Renal cortex interstitium (tissue), 11 donors: ENCODE data around the gene GRSF1. TPM values are rescaled to one million over a fixed set of nuclear protein-coding genes. Genes with fewer than 3 reads are reported as not detected.
"Not testable (repeated sequence)": the region's sequence is repeated elsewhere in the genome, so short reads cannot be mapped to it uniquely, and the experiment has no call there.

Experiments
- DNase-seq, 11 donors: peaks; one replicate each; pipeline ENCODE4 v3.0.0-alpha.2; 2013; ENCODE audit warnings: low read depth in 9 of 11, low spot score in 4 of 11; ENCODE audit errors: extremely low read depth in 1 of 11
- polyA plus RNA-seq, 3 donors: library from polyadenylated mRNA; unstranded; fragments of 120-200 nt; gene quantifications; one replicate each; pipeline ENCODE4 v1.2.1, GENCODE V29; 2013; ENCODE audit not compliant: insufficient read length in 3 of 3

GRSF1 gene
- polyA plus RNA-seq, 3 donors, result 119 to 146 (median 128) TPM

DNA sequence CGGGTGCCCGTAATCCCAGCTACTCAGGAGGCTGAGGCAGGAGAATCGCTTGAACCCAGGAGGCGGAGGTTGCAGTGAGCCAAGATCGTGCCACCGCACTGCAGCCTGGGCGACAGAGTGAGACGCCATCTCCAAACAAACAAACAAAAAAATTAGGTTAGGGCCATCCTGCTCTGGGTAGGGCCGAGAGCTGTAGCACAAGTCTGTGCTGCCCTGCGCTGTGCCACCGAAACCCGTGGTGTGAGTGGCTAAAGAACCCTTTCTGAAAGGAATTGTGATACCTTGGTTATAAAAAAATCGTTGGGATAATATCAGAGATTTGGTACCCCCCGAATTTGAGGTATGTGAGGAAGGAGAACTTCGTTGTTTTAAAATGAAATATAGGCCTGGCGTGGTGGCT lies 941 bp upstream of the GRSF1 start:
- not testable (repeated sequence) for DNase-seq

DNA sequence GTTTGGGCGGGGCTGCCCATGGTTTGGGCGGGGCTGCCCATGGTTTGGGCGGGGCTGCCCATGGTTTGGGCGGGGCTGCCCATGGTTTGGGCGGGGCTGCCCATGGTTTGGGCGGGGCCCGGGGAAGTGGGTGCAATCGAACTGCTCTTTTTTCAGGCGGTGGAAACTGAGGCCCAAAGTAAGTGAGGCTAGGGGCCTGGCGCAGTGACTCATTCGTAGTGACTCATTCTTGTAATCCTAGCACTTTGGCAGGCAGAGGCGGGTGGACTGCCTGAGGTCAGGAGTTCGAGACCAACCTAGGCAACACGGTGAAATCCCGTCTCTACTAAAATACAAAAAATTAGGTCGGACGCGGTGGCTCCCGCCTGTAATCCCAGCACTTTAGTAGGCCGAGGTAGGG lies 447 bp upstream of the GRSF1 start:
- not testable (repeated sequence) for DNase-seq

DNA sequence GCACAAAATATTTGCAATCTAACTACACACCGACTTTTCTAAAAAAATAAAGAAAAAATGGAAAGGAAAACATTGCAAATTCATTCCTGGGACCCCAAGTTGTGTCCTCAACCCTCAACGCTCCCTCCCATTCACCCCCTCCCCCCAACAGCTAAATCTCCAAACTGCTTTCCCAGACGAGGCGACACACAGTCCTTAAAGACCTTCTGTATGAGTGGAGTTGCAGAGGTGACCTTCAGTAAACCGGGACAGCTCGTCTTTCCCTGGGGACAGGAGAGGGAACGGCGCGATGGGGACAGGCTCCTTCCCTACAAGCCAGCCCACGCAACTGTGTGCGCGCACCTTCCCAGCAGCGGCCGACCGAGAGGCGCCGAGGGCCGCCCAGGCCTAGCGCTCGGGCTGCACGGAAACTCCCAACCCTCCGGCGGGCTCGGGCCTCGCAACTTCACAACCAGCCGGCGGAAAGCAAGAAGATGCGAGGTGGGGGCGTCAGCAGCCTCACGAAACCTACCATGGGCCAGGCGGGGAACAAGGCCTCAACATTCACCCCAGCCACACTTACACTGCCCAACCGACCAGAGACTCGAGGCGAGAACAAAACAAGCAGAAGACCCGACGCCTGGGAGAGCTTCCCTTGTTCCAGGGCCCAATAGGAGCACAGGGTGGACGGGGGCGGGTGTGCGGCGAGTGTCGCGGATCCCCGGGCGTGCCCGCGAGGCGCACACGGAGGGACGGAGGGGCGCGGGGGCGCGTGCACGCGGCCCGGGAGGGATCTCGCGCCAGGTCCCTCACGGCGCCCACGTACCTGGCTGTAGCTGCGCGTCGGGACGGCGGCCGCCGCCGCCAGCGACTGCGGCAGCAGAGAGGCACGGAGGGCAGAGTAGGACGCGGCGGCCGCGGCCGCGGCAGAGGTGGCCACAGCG lies 763 bp downstream of the GRSF1 start:
- DNase-seq, result peak in 10 of 11 donors; percentile 37 to 71 (median 56)

DNA sequence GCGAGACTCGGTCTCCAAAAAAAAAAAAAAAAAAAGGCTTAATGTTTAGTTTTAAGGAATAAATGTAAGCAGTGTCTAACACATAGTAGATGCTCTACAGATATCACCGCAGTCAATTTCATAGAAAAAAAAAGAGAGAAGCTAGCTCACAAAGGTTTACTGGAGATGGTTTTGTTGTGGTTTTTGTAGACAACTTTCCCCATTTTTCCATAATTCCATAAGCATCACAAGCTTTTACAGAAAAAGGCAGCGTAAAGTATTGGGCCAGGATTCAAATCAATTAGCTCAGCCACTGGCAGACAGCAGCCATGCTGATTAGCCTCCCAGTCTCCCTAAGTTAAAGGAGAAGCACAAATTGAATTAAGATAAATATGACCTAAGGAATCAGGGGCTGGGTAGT lies 1.5 kb downstream of the GRSF1 start:
- DNase-seq, result no peak

DNA sequence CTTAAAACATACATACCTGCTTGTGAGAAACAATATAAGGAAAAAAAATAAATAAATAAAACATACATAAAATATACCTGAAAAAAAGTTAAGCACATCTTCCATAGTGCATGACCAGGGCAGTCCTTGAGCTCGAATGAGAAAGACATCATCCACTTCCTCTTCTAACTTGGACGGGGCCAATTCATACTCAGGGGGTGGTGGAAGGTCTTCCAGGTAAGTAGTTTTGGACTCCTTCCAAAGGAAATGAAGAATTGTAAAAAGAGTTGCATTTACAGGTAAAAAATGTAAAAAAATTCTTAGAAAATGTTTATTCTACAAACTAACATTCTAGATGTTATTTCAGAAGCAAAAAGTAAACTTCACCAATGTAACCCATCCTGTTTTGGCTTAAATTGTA lies 3.6 kb downstream of the GRSF1 start:
- DNase-seq, result no peak

DNA sequence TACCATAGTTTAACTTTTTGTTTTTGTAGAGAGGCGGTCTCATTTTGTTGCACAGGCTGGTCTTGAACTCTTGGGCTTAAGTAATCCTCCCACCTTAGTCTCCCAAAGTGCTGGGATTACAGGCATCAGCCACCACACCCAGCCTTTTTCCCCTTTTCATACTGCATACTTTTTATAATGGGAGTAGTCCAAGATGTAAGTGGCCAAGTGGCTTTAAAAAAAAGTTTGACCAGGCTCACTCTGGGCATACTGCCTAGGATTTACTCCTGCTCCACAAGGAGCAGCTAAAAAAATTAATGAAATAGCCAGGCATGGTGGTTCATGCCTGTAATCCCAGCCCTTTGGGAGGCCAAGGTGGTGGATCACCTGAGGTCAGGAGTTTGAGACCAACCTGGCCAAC lies 6.0 kb downstream of the GRSF1 start:
- no peak for DNase-seq

DNA sequence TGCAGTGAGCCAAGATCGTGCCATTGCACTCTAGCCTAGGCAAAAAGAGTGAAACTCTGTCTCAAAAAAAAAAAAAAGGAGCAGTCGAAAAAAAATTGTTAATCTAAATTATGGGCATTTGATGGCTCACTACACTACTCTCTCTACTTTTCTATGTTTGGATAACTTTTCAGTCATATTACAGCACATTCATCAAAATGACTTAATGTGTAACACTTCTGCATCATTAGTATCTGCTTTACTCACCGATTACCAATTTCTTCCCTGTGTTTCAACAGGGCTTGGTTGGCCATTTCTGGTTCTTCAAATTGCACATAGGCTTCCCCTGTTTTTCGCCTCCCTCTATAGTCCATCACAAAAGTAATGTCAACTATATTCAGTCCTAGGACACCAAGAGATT lies 8.4 kb downstream of the GRSF1 start:
- no peak for DNase-seq

DNA sequence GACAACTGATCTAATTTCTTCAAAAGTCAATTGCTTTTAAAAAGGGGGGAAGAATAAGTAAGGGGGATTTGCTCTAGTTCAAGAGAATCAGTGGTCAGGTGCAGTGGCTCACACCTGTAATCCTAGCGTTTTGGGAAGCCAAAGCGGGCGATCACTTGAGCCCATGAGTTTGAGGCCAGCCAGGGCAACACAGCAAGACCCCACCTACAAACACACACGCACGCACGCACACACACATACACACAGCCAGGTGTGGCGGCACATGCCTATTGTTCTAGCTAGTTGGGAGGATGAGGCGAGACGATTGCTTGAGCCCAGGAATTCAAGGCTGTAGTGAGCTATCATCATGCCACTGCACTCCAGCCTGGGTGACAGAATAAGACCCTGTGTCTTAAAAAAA lies 9.6 kb downstream of the GRSF1 start:
- no peak for DNase-seq

DNA sequence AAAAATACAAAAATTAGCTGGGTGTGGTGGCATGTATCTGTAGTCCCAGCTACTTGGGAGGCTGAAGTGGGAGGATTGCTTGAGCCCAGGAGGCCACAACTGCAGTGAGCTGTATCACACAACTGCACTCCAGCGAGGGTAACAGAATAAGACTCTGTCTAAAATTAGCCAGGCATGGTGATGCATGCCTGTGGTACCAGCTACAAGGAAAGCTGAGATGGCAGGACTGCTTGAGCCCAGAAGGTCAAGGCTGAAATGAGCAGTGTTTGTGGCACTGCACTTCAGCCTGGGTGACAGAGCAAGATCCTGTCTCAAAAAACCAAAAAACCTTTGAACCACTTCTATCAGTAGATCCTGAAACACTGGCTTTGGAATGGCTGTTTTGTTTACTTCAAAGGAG lies 10.2 kb downstream of the GRSF1 start:
- no peak for DNase-seq

DNA sequence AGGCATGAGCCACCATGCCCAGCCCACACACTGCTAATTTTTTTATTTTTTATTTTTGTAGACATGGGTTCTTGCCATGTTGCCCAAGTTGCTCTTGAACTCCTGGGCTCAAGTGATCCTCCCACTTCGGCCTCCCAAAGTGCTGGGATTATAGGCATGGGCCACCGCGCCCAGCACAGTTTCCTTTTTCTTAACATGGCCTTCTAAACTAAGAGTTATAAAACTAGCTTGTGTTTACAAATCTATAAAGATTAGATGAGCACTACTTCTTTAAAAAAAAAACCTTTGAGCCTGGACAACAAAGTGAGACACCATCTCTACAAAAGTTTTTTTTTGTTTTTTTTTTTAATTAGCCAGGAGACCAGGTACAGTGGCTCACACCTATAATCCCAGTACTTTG lies 10.7 kb downstream of the GRSF1 start:
- no peak for DNase-seq

DNA sequence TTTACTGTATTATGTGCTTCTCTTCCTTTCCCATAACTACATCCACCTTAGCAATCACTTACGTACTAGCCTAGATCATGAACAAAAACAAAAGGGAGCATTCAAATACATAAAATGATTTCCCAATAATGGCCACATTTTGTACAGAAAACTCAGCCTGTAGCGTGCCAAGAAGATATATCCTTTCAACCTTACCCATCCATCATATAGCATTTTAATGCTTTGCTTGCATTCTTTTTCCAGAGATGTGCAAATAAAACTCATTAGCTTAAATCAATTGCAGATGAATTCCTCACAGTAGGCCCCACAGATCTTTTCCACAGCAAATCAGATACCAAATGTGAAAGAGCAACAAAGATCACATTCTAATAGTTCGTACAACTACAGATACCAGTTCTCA lies 20.8 kb downstream of the GRSF1 start:
- no peak for DNase-seq

DNA sequence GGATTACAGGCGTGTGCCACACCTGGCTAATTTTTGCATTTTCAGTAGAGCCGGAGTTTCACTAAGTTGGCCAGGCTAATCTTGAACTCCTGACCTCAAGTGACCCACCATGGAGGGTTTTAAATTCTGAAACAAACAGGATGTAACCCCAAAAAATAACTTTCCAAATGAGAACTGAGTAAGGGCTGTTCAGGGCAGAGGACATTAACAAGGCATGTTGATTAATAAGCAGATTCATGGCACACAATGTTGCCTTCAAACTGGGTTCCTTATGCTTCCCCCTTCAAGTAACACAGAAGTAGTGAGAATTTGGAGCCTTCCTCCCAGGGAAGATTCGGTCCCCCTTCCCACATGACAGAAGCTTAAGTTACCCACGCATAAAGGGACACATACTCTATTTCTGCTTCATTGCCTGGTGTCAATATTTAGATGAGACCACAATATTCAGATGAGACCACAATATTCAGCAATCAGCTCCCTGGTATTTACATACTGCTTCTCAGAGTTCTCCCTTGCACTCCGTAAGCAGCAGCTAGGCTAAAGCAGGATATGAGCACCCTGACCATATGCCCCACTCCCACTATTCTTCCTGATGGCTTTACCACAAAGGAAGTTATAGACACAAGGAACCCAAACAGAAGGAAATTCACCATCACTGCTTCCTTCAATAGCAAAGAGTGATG lies 21.4 kb downstream of the GRSF1 start:
- DNase-seq, result no peak

DNA sequence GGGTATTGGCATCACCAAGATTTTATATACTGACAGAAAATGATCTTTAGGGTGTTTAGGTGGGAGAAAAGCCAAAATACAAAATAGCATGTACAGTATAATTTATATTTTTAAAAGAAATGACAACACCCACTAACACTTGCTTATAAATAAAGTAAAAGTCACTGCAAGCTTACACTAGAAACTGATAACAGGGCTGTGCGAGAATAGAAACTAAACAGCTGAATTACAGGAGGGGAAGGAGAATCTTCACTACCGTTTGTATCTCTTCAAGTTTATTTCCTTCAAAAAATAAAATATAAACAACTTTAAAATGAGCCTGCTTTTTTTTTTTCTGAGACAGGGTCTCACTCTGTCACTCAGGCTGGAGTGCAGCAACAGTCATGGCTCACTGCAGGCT lies 22.8 kb downstream of the GRSF1 start:
- no peak for DNase-seq

DNA sequence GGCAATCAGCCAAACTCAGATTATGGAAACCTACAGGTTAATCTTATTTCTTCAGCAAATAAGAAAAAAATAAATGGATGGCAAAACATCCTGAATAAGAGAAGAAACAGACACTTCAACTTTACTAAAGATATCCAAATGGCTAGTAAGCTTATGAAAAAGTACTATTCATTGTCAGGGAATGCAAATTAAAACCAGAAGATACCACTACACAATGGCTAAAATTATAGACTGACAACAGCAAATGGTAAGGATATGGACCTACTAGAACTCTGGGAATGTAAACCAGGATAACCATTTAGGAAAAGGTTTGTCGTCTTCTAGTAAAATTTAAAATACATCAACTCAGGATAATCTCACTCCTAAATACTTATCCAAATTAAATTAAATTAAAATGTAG lies 24.3 kb downstream of the GRSF1 start:
- DNase-seq, result no peak

DNA sequence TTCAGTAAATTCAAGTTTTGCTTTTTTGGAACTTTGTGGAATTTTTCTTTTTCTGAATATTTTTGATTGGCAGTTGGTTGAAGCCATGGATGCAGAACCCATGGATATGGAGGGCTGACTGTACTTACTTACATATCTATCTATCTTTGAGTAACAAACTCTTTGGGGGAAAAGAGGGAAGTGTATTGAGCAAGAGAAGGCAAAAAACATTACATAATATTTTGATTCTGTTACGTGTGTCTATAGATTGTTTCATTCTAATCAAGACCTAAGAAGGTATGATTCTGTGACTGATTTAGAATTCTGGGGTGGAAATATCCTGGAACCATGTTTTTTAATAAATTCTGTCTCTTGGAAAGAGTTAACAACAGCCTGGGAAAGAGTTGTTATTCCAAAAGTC lies 31.5 kb downstream of the GRSF1 start:
- DNase-seq, result no peak

DNA sequence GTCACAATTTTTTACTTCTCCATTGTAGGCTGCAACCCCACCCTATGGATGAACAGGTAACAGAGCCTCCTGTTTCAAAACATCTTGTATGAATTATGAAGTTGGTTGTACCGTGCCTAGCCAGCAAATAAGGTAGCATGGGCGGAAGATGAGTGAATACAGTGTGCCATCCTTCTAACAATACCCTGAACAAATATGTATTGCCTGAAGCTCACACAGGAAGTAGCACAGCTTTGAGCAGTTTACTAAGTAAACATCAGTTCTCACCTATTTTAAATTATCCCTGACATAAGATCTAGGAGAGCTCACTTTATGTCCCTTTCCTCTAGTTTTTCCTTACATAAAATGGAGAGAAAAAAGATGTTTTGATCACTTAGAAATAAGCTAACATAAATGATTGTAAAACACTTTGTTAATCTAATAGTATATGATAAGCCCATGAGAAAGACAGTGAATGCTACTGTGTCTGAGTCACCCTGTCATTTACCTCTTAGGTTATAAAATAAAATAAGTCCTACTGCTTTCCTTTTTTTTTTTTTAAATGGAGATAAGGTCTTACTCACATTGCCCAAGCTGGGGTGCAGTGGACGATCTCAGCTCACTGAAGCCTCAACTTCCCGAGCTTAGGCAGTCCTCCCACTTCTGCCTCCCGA lies 36.6 kb downstream of the GRSF1 start:
- DNase-seq, result no peak

DNA sequence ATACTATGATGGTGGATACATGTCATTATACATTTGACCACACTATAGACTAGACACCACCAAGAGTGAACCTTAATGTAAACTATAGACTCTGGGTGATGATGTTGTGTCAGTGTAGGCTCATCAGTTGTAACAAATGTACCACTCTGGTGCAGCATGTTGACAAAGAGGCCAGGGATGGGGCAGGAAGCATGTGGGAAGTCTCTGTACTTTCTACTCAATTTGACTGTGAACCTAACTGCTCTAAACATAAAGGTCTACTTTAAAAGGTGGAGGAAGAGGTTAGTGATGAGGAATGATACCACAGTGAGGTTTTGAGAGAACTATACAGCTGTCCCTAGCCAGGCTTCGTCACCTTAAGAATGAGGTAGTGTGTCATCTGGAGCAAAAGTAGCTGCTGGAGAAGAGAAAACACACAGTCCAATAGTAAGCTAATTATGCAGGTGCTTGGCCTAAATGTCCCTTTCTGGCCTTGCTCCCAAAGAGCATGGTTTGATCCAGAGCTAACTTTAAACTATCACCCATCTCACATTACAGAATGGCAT lies 38.4 kb downstream of the GRSF1 start:
- DNase-seq, result no peak

DNA sequence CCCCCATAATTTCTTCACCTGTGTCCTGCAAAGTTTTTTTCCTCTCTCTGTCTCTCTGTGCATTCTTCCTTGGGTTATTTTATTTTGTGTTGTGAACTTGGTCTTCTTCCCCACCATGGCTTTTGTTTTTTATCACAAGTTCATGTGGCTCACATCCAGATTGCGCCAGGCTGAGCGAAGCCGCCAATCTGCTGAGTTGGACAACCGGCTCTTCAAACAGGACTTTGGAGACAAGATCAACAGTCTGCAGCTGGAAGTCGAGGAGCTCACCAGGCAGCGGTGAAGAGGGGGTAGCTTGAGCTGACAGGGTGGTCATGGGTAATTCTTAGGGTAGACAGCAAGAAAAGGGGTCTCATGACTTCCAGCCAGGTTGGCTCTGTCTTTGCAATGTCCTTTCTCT lies 46.1 kb downstream of the GRSF1 start:
- no peak for DNase-seq

DNA sequence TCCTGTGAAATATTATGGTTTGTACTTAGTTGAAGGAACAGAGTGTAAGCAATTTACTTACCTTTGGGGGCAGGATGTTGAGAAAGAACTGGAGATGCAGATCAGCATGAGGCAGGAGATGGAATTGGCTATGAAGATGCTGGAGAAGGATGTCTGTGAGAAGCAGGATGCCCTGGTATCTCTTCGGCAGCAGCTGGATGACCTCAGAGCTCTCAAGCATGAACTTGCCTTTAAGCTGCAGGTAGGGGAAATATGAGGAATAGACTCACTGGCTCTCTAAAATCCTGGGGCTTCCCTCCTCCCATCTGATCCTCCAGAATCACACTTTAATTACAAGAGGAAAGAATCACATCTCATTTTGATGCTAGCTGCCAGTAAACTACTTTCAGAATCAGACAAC lies 51.0 kb downstream of the GRSF1 start:
- no peak for DNase-seq

DNA sequence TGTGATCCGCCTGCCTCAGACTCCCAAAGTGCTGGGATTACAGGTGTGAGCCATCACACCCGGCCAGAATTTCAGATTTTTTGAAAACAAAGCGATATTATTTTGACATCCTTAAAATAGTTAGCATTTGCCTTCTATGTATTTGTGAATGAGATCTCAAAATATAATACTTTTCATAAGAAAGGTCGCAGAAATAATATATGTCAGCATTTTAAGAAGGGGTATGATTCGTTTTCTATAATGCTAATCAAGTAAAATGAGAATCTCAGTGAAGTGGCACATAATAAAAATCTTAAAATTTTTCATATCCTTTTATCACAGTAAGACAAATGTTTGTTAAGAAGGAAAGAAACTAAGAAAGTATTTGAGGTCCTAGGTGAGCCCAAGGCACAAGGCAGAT lies 52.2 kb downstream of the GRSF1 start:
- no peak for DNase-seq
